HG02870 (cell line): ENCODE data around the gene WWOX.

Experiments
- ATAC-seq: cut with Tn5 transposase; IDR thresholded peaks from one replicate; pipeline ENCODE4 v1.9.1; 2021; ENCODE audit warnings: mild to moderate bottlenecking, moderate library complexity; ENCODE audit not compliant: unreplicated experiment

The WWOX gene

DNA sequence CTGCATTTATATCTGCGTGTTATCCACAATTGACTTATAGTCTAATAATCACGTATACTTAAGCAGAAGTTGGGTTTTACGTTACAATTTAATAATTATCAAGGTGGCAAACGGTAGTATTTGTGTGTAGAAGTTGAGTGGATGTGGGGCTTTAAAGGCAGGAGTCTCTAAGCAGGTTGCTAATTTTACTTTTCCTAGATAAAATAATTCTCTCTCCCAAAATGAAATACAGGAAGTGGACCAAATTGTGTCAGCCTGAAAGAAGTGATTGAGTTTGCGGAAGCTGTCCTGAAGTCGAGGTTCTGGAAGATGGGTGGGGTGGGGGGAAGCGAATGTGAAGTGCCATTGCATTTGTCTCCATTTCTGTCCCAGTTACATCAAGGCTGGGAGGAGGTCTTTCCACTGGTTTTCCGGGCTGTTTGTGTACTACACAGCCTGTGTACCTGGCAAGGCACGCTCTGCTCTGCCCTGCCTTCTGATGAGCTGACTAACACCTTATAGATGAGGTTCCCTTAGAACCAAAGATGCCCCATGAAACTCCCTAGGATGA is 385.1 kb downstream of the WWOX start:
- ATAC-seq = no peak

DNA sequence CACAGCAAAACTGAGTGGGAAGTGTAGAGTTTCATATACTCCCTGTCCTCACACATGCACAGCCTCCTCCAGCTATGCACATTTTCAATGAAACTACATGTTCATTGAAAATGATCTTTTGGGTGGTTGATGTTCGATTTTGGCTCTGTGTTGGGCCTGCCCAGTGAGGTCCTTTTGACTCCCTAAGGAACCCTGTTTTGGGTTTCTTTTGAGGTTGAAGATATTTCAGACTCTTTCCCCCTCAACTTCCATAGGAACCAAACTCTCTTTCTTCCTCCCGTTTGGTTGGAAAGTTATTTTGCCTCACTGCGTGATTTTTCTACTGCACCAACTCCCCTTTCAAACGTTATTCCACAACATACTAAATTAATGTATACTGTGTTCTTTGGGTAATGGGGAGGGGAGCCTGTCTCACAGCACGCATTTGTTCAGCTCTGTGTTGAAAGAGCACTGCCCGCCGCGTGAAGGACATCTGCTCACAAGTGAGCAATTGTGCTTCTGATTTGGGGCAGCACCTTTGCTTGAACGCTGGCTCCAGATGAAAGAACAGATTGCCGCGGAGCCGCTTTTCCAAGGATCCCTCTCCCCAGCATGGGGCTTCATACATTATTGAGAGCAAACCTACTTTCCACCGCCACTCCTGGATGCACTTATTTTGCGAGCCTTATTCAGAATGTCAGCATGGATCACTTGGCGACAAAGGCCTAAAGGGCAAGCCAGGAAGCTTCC is 385.9 kb downstream of the WWOX start:
- ATAC-seq = no peak

DNA sequence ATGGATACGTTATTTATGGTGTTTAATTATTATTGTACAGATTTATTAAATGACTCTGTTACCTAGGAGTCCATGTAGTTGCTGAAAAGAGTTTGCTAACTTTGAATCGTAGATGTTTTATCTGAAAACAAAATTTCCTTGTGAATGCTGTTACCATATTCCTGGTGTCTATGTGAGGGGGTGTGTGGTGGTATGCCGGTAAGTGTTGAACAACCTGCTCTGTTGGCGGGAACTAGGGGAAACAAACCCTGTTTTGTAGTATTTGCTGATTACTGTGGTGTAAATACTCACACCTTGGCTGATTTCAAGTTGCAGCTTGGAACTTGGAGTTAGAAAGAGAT is 386.4 kb downstream of the WWOX start:
- no peak for ATAC-seq

DNA sequence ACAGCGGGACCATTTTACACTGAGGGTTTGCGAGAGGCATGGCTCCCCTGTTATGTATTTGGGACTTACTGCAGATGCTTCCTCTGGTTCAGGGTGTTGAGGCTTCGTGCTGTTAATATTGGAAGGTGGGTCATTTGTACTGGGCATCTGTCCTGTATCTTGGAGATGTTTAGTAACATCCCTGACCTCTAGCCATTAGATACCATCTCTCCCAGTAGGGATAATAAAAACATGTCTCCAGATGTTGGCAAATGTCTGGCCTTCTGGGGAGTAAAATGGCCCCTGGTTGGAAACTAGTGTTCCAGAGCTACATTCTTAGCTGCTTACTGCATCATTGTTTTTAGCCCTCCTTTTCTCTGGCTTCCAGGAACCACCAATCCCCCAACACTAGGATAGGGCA is 388.0 kb downstream of the WWOX start:
- ATAC-seq = no peak

DNA sequence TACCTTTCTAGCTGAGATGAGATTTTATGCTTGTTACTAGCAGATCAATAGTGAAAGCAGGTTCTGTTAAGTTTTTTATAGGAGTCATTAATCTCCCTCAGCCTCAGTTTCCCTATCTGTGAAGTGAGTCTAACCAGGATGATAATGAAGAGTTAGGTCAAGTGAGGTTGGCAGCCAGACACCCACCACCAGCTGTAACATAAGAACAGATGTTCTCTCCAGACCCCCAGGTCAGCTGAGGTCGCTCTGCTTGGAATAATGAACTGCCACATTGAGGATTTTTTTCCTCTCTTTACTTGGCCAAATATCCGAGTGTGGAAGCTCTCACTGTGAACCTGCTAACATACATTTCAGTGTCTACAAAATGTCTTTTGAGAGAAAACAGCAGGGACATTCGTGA is 389.6 kb downstream of the WWOX start:
- ATAC-seq = no peak

DNA sequence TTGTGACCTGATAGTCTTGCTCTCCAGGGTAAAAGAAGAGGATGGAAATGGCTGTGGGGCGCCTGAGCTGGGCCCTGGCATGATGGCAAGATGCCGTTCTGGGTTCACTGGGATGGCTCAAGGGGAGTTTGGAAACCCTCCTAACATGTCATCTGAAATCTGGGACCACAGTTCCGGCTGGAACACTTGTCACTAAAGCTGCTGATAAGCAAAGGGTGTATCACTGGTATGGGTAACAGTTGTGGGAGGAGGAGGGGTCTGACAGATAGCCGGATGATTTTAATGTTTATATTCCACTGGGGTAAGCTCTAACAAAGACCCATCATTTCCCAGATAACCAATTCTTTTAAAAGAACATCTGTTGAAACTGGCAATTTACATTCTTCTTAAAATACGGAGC is 390.2 kb downstream of the WWOX start:
- ATAC-seq = no peak

DNA sequence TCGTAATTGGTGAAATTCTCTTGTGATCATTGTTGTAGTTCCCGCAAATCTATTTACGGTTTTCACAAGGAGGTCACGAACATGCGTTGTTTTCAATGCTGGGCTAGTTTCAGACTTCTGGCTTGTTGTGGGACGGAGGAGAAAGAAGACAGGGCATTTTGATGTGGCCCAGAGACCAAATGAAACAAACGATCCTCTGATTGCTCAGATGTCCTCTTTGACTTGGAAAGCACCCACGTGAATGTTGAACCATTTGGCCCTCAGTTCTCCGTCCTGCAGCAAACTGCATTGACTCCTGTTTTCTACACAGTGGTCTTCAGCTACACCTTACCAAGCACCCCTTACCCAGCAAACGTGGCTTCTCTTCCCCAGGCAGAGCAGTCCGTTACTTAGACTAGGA is 391.0 kb downstream of the WWOX start:
- ATAC-seq = no peak

DNA sequence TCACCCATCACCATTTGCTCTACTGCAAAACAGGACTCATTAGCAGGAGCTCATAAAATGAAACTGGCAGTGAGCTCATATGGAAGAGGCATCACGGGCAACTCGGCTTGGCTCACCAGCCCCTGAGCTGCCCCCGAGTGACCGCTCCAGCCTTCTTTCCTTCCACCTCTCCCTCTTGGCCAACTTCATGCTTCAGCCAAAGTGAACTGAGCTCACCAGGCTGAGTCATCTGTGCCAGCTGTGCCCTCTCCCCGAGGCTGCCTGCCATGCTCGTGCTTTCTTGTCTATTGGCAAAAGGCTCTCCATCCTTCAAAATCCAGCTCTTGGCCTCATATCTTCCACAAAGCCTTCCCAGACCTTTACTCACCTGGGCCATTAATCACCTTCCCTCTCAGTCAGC is 391.4 kb downstream of the WWOX start:
- no peak for ATAC-seq

DNA sequence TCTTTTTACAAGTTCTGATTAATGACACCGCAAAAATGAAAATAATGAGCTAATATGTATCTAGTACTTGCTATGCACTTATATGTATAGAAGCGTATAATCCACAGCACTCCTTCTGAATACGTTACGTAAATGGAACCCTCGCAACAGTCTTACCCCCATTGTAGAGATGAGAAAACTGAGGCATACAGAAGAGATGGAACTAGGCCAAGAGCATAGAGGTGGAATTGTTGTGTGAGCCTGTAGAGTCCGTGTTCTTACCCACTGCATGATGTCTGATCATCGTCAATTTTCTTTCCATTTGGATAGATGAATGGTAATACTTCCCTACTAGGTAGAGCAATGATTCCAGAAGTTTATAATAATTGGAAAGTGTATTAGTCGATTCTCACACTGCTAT is 394.1 kb downstream of the WWOX start:
- no peak for ATAC-seq

DNA sequence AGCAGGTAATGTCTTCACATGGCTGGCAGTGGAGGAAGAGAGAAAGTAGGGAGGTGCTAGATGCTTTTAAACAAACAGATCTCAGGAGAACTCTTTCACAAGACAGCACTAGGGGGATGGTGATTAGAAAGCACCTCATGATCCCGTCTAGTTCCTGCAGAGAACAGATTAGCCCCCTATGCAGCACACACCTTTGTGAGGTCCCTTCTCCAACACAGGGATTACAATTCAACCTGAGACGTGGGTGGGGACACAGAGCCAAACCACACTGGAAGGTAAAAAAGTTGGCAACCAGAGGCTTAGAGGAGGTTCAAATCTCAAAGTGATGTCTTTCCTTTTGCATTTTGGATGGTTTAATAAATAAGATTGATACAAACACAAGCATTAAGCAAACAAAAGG is 394.7 kb downstream of the WWOX start:
- no peak for ATAC-seq

DNA sequence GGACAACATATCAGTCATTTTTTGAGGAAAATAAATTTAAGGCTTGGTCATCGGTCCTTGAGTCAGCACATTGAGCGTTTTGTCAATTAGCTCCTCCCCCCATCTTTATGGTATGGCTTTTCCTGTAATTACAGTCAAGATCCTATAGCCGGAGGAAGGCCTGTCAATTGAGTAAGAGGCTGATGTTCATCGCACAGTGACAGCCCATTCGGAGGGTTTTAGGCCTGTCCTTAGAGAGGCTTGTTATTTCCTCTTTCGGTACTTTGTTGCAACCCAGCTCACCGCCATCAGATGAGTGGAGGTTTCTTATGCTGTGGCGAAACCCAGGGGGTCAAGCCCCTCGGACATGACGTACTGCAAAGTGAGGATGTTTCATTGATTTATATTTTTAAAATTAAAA is 395.2 kb downstream of the WWOX start:
- no peak for ATAC-seq

DNA sequence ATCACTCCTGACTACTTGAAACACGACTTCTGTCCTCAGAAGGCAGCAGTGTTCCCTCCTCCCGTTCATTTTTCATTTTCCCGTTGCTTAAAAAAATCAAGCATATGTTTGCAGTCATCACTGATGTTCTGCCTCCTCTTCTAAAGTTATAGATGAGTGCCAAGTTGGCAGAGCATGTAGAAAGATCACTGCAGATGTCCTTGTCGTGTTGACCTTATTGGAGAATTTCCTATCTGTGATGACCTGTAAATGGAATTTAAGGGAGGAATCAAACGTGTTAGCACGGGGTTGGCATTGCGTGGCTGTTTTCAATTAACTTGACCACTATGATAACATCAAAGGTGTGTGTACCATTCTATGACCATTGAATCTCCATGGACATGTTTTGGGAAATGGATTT is 396.7 kb downstream of the WWOX start:
- no peak for ATAC-seq

DNA sequence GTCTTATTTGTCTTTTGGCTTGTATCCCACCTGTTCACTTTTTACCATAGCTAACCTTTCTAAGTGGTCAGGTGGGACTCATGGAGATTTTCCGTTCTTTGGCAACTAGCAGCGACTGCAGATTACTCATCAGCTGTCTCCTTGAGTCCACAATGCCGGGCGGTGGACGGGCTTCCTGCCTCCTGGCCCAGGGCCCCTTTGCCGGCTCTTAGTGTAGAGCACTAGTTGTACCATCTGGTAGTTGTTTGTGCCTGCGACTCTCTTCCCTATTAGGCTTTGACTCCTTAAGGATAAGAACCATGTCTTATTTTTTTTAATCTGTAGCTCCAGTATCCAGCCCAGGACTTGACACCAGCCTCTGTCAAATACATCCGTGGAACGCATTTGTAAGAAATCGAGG is 399.9 kb downstream of the WWOX start:
- no peak for ATAC-seq

DNA sequence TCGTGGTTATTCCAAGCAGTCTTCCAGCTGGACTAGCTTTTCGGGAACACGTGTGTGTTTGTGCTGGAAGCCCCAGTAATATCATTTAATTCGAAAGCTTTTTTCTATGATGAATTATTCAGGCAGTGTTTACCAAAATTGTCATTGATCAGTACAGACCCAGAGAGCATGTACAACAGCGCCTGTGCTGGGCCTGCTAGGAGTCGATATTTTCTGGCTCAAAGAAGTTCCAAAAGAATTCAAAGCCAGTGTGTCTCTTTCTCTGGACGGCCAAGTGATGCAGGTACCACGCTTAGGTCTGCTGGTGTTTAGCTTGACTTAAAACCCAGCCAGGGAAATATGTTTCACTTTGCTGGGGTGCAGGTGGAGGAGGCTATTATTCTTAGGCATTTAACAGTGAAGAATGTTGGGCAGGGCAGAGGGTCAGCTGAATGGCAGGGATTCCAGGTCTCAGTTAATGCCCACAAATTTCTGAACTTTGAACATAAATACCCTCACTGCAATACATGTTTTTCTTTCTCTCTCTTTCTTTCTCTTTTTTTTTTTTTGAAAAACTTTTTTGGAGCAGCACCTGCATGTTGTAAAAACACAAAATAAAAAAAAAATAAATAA is 401.3 kb downstream of the WWOX start:
- no peak for ATAC-seq

DNA sequence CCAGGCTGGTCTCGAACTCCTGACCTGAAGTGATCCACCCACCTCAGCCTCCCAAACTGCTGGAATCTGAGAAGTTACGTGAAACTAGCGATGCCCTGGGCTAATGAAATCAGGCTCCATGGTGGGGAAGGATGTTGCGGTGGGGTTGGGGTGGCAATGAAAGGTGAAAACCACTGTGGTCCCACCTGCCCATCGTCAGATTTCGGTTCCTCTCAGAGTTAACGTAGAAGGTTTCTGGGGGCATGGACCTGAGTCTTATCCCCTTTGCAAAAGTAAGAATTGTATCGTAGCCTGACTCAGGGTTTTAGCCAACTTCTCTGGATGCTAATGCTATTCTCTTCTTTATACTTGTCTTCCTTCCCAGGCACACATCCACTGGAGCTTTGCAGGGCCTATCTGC is 402.3 kb downstream of the WWOX start:
- ATAC-seq = no peak

DNA sequence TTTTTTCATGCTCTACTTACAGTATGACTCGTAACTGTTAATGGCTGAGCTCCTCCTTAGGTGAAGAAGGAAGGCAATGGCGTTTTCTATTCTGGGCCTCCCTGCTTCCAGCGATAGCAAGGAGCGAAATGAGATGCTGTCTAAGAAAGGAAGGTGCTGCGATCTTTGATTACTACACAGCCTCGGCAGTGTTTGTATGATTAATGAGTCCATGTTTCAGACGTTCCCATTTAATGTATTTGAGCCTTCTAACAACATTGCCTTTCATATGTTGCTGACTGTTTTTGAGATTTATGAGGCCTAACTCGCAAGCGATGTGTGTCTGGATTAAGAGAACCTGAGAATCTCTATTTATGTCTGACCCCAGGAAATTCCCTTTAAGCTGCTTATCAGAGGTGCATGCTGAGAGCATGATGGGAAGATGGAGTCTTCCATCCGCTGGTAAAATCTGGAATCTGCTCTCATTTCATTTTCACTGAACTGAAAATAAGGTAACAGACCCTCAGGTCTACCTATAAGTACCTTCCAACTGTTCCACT is 403.4 kb downstream of the WWOX start:
- no peak for ATAC-seq

DNA sequence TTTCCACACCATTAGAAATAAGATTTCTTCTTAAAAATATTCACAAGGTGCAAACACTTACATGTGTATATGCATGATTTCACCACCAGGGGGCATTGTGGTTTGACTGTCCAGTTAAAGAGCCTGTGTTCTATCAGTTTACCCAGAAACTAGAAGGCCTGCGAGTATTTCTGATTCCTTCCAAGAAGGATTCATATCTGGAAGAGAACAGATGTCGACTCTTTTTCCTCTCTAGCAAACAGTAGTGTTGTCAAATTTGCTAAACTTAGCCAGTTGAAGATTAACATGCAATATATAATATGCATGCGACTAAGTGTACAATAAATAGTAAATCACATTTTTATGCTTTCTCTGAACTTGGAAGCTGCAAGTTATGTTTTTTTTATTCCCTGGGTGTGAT is 404.1 kb downstream of the WWOX start:
- ATAC-seq = no peak

DNA sequence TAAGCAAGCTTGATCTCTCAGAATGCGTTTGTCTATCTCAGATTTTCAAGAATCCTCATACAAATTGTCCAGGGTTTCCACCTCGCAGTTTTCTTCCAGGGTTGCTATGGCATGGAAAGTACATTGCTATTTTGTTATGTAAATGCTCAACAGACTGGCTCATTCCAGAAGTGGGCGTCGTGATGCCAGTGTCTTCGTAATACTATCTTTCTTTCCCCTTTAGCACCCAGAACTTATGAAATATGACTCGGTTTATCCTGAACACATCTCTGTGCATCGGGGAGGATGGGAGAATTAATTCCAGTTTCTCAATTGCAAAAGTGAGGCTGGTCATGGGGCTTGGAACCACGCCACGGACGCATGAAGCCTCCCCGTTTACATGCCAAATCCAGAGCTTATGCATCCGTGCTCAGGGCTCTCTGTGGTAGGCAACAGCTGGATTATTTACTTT is 405.0 kb downstream of the WWOX start:
- ATAC-seq = no peak

DNA sequence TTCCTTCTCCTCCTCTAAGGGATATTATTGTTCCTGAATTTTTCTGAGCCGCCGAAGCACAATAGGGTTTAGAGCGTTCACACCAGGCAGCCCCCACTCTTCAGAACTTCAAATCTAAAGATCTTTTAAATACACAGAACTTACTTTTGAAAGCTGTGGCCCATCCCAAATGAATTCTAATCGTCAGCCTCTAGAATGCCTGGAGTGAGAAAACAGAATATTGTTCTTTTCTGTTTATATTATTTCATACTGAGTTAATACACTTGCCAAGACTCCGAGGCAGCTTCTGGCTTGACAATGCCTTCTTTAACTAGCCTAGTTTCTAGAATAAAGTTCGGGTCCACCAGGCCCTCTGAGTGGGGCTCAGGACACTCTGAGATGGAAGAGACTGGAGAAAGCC is 405.6 kb downstream of the WWOX start:
- no peak for ATAC-seq

DNA sequence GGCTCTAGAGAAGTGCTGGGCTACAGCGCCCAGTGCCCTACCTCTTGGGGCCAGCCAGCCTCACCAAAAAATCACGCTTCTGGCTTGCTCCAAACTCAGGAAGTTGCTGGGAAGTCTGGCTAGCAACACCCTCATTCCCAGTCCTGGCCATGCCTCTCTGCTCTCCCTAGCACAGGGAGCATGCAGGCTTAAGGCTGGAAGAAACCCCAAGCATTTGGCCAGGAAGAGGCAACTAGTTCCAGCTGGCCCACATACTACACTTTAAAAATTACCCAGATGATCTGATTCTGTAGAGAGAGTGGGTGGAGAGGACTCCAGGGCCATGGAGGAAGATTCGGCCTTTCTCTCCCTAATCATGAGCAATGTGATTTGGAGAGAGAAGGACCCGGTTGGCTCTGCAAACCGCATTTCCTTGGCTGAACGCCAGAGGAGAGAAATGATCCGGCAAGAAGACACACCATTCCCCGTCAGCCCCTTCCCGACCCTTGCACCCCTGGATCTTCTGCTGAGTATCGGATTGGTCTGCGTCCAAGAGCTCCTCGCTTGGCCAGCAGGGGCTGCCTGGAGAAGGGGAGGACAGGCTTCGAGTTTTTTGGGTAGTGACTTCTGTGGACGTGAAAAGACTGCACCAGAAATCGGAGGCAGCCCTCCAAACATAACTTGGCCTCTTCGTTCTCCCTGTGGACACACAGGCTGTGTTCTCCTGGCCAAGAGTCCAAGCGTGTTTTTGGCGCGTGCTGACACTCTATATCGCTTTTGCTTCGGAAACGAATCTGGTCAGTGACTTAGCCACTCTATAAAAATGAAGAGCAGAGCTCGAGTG is 406.3 kb downstream of the WWOX start:
- no peak for ATAC-seq

DNA sequence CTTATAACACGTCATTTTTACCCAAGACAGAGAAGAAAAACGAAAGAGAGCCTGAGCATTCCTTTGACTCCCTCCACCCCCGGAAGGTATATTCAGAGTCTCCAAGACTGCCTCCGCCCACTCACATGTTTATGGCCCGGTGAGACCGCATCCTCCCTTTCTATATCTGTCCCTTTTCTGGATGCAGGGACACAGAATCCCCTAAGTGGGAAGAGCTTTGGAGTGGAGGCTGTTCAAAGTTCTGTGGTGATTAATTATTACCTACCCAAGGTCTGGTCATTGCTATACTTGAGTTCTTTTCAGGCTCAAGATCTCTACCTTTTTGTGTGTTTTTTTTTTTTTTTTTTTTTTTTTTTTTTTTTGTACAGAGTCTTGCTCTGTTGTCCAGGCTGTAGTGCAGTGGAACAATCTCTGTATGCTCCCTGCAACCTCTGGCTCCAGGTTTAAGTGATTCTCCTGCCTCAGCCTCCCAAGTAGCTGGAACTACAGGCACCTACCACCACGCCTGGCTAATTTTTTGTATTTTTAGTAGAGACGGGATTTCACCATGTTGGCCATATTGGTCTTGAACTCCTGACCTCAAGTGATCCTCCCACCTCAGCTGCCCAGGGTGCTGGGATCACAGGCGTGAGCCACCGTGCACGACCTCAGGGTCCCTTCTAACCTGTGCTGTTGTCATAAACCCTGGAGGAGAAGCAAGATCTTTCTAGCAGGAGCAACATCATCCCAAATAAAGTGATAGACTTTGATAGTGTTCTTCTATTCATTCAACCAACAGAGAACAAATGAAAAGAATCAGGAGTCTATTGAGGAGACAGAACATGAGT is 407.1 kb downstream of the WWOX start:
- ATAC-seq = no peak
